ENCODE data around the gene ABTB1.

The ABTB1 gene

DNA sequence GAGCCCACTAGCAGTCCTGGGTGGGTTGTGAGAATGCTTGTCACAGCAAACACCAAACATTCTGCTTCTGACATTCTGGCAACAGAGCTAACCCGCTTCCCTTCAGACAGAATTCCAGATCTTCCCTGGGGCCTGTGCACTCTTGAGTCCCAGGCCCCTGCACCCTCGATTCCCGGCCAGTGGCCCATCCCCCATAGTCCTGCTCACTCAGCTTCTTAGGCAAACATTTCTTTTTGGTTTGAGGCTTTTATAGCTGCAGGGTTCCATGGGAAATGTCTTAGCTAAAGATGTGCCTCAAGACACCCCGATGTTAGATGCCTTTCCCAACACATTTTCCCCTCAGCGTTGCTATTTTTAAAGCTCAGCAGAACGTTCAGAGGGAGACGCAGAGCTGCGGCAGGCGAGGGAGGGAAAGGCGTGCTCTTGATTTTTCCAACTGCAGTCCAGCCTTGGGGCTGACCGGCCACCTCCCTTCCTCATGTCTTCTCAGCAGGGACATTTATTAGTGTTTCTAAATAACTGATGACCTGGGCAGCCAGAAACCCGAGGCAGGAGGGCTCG, 35.2 kb downstream of the ABTB1 start:
- no peak for DNase-seq

DNA sequence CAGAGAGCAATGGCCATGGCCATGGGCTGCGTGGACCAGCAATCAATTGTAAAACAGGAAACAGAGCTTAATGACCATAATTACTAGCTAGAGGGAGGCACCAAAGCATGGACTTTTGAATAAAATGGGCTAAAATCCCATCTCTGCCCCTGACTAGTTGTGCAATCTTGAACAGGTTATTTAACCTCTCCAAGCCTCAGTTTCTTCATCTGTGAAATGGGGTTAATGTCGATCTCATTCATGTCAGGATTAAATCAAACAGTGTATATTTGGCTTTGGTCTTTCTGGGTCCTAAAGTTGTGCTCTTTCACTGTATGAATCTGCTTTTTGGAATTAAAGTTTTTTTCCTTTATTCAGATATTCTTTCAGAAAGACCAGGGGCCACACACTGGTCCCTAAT, 36.1 kb downstream of the ABTB1 start:
- no peak for DNase-seq

- DNase-seq, result no peak
Observed at GRCh38 chr3:127709320-127710060, 36.7 kb downstream of the ABTB1 start.

GRCh38 chr3:127710155-127710941, 37.6 kb downstream of the ABTB1 start:
- DNase-seq, result no peak

- DNase-seq, result no peak
Observed at GRCh38 chr3:127711021-127711695, 38.4 kb downstream of the ABTB1 start.

DNA sequence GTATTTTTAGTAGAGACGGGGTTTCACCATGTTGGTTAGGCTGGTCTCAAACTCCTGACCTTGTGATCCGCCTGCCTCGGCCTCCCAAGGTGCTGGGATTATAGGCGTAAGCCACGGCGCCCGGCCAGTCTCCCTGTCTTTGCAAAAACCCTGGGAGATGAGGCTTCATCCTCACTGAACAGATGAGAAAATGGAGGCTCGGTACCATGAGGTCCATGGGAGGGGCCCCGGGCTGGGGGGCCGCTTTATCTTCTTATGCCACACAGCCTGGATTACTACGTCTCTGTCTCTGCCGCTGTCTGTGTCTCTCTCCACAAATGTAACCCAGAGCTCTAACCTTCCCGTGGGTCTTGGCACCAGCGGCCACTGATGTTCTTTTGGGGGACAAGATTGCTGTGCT, 39.1 kb downstream of the ABTB1 start:
- DNase-seq, result no peak

GRCh38 chr3:127712461-127712860, 39.7 kb downstream of the ABTB1 start:
- DNase-seq, result no peak

DNA sequence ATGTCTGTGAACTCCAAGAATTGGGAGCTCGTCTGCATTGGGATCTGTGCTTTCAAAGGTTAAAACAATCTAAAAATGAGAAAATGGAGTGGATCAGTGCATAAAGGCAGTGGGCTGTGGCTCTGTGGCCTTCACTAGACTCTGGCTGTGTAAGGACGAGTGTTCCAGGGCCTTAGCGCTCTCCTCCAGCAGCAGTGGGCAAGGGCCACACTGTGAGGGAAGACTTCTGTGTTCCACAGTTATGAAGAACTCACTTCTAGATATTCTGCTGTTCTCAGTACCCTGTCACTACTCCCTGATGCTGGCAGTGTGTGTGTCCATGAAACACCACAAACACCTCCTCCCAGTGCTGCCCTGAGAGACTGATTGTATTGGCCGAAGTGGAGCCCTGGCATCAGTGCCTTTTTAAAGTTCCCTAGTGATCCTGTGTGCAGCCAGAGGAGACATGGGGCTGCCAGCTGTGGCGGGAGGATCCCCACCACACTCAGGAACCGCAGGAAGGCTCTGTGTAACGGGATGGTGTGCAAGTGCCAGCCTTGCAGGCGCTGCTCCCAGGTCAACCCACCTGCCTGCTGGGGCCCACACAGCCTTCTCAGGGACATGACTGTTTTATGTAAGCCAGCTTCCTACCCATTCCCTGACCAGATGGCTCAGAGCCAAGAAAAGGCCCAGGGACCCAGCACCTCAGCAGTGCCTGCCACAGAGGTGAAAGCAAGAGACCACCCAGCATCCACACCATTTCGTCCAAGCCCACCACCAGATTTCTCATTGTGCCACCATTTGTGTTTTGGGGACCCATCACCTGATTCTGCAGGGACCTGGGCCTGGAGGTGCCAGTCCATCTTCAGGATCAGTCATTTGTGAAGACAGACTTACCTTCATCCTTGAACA, 40.4 kb downstream of the ABTB1 start:
- DNase-seq, result no peak

- no peak for DNase-seq
Observed at GRCh38 chr3:127714125-127714571, 41.4 kb downstream of the ABTB1 start.

- no peak for DNase-seq
Observed at GRCh38 chr3:127714866-127715265, 42.1 kb downstream of the ABTB1 start.

GRCh38 chr3:127715532-127715931, 42.8 kb downstream of the ABTB1 start:
- no peak for DNase-seq

GRCh38 chr3:127716384-127716783, 43.6 kb downstream of the ABTB1 start:
- DNase-seq, result no peak

- DNase-seq, result no peak
Observed at GRCh38 chr3:127717357-127718244, 44.8 kb downstream of the ABTB1 start.

DNA sequence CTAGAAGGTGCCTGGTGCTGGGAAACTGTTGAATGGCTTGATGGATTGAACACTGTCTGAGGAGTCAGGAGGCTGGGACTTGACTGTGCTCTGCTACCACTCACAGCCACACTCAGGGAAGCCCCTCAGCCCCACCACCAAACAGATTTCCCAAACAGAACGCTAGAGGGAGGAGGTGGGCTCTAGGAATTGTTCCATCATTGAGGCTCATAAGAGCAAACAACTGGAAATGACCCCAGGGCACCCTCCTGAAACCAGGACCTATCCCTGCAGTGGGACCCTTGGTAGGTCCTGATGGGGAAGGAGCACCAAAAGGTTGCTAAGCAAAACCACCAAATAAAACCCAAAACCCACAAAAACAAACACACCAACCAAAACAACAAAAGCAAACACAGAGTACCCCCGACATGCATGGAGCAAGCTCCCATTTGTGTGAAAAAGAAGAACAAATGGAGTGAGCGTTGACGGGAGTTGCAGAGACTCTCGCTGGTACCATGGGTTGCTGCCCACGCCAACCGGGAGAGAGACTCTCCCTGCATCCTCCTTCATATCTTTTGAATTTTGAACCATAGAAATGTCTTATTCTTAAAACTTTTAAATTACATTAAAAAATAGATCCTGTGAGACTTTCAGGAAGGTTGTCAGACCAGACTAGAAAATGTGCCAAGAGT, 45.6 kb downstream of the ABTB1 start:
- no peak for DNase-seq

- no peak for DNase-seq
Observed at GRCh38 chr3:127718916-127719290, 46.2 kb downstream of the ABTB1 start.

- DNase-seq, result no peak
Observed at GRCh38 chr3:127719369-127719768, 46.6 kb downstream of the ABTB1 start.

GRCh38 chr3:127720161-127720823, 47.5 kb downstream of the ABTB1 start:
- no peak for DNase-seq

GRCh38 chr3:127720985-127721935, 48.5 kb downstream of the ABTB1 start:
- DNase-seq, result no peak
